HG03159 (cell line): Measurements from ENCODE around the gene ATG13.
"Not testable (repeated sequence)": the region's sequence is repeated elsewhere in the genome, so short reads cannot be mapped to it uniquely, and the experiment has no call there.

Experiments used
- ATAC-seq: cut with Tn5 transposase; IDR thresholded peaks from one replicate; pipeline ENCODE4 v1.9.1; 2021; ENCODE audit warnings: mild to moderate bottlenecking, moderate library complexity; ENCODE audit not compliant: unreplicated experiment

ATG13 gene

DNA sequence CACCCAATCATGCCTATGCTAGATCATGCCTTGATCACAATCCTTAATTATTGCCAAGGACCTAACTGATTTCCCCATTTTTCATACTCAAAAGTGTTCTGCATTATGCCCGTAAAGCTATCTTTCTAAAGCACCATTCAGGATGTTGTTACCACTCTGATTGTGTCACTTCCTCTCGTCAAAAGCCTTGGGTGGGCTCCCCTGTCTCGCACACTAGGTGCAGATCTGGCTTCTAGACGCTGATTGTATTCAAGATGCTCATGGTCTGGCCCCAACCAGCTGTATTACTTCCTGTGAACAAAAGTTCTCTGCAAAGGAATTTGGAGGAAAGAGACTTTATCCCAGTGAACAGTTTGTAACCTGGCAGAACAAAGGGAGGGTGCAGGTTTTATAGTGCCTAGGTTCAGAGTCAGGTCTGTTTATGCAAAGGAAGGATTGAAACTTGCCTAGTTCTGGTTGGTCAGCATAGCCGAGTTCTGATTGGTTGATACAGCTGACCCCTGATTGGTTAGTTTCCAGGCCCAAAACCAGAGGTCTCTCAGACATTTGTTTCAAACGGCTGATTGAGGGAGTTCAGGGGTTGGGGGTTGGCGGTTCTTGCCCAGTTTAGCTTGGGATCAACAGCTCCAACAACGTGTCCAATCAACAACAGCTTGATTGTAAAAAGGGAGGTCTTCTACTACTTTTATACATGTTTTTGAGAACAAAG is 25.4 kb downstream of the ATG13 start:
- ATAC-seq: no peak

DNA sequence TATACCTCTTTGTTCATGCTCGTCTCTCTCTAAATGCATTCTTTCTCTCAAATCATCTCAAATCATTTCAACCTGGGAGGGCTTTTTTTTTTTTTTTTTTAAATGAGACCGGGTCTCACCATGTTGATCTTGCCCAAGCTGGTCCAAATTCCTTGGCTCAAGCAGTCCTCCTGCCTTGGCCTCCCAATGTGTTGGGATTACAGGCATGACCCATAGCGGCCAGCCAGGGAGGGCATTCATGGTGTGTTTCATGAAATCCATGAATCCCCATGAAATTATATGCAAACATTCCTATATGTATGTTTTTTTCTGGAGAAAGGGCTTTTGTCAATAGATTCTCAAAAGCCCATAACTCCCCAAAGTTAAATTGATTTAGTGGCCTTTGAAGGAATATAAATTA is 26.2 kb downstream of the ATG13 start:
- ATAC-seq: no peak

DNA sequence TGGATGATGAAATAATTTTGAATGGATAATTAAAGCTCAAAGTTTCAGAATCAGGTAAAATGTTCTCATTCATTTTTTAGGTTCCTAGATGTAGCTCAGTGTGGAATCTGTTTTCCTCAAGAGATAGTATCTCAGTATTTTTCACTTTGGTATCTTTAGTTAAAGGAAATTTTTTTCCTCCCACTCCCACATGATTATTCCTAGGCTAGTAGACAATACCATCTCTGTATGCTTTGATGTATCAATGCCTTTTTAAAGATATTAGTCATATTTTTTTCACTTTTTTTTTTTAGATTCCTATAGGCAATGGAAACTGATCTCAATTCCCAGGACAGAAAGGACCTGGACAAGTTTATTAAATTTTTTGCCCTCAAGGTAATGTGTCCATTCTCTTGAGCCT is 26.6 kb downstream of the ATG13 start:
- ATAC-seq: no peak

DNA sequence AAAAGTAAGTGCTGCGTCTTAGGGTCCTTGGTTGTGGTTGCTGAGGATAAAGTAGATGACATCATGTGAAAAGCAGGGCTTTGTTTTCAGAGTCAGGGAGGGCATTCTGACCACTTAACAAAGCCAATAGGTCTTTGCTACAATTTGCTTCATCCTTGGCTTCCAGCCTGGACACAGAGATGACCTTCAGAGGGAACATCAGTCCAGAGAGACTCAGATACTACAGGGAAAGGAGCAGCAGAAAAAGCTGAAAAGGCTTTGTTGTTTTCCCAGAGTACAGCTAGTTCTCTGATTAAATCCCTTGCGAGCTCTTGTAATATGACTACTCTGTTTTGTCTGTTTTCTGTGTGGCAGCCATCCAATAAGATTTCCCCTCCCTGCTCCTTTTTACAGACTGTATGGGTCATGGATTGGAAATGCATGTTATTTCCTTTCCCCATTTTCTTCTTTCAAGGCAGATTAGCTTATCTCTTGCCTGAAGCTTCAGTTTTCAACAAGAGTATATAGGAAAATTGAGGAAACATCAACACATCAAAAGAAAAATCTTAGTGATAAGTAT is 31.9 kb downstream of the ATG13 start:
- ATAC-seq: no peak

DNA sequence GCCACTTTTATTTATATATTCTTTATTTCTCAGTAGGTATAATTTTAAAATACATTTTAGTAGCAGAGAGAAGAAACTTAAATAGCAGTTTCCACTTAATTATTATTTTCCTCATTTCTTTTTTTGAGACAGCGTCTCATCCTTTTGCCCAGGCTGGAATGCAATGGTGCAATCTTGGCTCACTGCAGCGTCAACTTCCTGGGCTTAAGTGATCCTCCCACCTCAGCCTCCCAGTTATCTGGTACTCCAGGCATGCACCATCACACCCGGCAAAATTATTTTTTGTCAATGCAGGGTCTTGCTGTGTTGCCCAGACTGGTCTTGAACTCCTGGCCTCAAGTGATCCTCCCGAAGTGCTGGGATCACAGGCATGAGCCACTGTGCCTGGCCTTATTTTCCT is 38.3 kb downstream of the ATG13 start:
- ATAC-seq: no peak

DNA sequence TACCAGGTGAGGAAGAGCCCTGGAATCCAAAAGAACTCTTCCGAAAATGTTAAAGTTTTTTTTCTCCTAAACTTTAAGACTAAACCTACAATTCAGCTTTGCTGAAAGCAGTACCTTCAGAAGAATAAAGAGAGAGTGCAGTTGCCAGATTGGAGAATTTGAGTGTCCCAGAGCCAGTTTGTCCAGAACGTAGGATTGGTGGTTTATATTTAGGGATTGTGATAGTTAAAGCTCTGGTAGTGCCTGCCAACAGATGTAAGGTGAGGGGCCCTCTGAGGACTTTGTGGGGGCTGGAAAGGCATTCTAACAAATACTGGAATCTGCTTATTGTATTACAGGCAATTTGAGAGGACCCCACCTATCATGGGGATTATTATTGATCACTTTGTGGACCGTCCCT is 39.8 kb downstream of the ATG13 start:
- no peak for ATAC-seq

DNA sequence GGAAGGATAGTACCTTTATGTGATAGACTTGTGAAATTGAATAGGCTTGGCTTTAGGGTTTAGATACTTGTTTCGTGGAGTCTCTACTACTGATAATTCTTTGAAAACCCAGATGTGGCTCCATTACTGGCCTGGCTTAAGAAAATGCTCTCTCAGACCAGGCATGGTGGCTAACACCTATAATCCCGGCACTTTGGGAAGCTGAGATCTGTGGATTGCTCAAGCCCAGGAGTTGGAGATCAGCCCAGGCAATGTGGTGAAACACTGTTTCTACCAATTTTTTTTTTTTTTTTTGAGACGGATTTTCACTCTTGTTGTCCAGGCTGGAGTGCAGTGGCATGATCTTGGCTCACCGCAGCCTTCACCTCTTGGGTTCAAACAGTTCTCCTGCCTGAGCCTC is 40.9 kb downstream of the ATG13 start:
- no peak for ATAC-seq

DNA sequence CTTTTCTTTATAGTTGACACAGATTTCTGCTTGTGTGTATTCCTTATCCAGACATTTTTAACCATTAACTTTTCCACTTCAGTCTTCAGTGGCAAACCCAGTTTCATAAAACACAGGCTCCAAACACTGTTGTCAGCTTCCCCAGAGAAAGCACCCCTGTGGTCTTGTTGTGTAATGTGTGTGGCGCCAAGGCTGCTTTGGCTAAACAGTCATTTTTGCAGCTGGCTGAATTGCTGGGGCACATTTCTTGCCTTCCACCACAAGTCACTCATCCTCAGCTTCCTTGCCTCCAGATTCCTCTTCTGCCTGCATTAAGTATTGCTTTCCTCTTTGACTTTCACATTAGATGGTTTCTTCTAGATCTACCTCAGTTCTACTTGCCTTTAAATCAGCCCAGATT is 42.6 kb downstream of the ATG13 start:
- ATAC-seq: no peak

DNA sequence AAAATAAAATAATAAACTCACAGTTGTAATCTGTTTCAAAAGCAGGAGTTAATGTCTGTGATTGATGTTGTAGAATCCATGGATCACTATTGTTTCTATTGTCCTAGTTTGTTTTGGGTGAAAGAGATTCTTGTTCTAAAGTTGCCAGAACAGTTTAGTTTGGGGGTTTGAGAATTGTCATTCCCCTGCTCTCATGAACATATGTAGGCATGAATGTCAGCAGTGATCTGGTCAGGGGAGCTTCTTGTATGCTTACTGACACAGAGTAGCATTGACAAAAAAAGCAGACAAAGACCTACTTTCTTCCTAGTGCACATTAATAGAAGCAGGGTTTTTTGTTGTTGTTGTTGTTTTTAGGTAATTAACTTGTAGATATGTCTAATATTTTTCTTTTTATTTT is 44.5 kb downstream of the ATG13 start:
- ATAC-seq: no peak

DNA sequence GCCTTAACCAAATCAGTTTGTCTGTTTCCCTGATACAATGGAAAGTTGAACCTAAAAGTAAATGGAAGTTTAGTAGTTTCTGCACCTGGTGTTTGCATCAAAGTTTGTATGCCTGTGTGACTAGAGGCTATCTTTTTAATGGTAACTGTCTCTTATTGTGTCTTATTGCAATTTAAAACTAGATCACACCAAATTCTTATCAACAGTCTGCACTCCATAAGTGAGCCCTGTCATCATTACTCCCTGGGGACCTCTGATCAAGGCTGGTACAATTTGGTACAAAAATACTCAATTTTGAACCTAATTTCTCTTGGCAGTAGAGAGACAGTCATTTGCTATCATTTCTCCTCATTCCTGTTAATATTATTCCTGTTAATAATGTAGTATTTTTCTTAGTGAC is 45.0 kb downstream of the ATG13 start:
- no peak for ATAC-seq

DNA sequence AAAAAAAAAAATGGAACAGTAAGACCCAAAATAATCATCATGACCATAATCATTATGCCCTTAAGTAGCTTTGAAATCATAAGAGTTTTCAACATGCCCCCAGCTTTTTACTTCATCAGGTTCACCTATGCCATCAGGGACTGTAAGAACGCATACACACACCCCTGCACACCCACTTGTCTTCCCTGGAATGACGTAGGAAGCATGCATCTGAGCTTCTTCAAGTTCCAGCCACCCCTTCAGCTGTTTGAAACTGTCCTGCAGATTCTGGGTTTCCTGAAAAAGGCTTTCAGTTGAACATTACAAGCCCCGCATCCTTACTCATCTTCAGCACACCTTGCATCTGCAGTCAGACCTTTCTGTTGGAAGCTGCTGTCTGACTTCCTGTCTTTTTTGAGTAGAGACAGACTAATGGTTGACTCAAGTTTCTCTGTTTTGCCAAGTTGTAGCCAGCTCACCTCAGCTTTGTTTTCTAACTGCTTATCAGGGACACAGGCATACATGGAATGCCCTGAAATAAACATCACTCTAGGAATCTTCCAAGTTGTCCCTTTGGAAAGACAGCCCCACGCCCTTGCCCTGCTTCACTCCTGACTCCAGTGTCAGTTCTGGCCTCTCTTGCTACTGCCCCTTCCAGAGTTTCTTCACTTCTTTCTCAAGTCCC is 46.1 kb downstream of the ATG13 start:
- no peak for ATAC-seq

DNA sequence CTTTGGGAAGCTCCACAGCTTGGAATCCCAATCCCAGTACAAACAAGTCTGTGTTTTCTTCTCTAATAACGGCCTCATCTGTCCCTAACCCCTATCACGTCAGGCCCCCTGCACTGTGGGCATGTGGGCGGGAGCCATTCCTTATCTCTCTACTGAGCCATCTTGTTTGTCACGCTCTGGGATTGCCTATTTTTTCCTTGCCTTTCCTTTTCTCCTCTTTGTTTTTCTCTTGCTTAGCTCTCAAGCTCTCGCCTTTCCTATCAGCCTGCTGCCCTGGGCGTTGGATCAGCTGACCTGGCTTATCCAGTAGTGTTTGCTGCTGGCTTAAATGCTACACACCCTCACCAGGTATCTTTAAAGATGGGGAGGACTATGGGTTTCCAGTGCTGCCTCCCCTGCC is 47.3 kb downstream of the ATG13 start:
- no peak for ATAC-seq

DNA sequence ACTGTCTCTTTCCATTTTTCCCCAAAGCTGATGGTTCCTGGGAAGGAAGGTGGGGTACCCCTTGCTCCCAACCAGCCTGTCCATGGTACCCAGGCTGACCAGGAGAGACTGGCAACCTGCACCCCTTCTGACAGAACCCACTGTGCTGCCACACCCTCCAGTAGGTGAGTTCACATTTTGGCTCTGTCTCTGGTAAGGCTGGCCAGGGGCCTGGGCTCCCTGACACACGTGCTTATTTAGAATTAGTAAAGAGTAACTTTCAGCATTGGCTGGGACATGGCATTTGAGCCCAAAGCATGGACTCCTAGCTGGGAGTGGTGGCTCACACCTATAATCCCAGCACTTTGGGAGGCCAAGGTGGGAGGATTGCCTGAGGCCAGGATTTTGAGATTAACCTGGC is 48.0 kb downstream of the ATG13 start:
- no peak for ATAC-seq

DNA sequence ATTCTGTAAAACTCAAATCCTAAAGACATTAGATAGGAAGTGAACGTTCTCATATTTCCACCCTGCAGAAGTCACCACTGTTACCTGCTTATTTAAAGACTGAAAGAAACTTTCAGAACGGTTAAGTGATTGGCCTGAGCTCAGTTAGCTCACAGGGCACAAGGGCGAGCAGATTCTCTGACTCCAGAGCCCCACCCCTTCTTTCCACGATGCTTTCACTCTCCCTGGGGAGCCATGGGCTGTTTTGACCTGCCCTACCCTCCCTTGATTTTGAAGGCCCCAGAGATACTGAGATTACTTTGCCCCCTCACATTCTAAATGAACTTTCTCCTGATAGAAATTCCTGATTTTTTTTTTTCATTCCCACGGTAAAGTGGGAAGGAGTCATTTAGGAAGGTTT is 49.2 kb downstream of the ATG13 start:
- ATAC-seq: no peak

DNA sequence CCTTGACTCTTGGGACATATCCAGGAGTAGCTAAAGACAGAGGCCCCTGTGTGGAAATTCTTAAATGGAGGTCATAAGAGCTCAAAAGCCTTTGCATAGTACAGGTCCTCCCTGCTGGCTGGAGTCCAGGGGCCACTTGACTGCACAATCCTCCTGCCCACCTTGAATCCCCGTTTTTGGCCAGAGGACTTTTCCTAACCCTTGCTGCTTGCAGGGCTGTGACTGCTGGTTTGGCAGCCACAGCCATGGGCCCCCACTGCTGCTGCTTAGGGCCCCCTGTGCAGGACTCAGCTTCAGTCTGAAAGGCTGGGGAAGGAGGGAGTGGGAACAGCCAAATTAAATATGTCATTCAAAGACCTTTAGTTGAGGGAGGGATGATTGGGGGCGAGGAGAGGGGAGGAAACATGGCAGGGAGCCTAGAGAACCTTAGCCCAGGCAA is 49.7 kb downstream of the ATG13 start:
- no peak for ATAC-seq

DNA sequence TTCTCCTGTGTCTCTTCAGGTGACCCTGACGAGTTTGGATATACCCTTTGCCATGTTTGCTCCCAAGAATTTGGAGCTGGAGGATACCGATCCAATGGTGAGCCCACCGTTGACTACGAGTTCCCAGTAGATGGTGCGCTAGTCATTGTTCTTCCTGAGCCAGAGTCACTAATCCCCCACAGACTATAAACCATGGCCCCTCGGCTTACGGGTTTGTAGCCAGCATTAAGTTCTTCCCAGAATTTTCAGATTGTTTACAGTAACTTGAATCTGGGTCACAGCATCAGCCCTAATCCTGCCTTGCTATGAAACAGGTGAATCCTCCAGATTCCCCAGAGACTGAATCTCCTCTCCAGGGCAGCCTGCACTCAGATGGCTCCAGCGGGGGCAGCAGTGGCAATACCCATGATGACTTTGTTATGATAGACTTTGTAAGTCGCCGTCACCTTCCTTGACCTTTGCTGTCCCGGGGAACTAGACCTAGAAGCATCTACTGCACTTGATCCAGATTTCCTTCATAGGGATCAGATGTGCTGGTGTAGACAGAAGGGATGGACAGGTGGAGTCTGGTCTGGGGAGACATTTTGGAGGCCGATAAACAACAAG is 51.2 kb downstream of the ATG13 start:
- no peak for ATAC-seq

DNA sequence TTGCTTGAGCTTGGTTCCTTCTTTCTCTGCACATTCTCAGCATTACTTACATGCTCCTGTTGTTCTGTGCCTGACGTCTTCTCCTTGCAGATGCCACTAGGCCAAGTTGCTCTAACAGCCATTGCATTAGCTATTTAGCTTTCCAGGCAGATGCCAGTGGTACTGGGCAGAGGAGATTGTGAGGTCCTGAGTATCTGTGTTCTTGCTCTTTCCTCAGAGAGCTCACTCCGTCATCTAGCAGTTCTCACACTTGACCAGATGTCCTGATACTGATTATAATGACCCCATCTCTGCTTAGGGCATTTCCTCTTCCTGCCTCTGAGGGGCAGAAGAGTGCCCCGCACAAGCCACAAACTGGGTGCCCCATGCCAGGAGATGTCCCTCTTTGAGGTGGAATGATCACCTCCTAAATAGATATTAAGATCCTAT is 52.4 kb downstream of the ATG13 start:
- ATAC-seq: no peak

DNA sequence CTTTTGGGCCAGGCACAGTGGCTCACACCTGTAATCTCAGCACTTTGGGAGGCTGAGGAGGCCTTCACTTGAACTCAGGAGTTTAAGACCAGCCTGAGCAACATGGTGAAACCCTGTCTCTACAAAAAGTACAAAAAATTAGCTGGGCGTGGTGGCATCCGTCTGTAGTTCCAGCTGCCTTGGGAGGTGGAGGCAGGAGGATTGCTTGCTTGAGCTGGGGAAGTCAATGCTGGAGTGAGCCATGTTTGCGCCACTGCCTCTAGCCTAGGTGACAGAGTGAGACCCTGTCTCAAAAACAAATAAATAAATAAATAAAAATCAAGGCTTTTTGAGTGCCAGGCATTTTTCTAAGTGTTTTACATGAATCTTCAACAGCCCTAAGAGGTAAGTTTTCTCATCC is 53.2 kb downstream of the ATG13 start:
- ATAC-seq: not testable (repeated sequence)

DNA sequence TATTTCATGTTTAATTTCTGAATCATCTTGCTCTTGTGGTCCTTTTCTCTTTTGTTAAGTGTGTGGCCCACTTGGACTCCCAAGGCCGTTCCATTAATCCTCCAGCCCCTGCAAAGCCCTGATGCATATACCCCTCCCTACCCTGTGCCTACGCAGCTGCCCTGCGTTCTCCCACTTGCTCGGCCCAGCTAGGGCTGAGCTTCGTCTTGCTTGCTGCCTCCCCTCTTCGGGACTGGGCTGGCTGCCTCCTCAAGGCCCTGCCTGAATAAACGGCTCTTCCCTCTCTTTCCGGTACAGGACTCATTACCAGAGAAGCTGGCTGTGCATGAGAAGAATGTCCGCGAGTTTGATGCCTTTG is 54.6 kb downstream of the ATG13 start:
- ATAC-seq: no peak

DNA sequence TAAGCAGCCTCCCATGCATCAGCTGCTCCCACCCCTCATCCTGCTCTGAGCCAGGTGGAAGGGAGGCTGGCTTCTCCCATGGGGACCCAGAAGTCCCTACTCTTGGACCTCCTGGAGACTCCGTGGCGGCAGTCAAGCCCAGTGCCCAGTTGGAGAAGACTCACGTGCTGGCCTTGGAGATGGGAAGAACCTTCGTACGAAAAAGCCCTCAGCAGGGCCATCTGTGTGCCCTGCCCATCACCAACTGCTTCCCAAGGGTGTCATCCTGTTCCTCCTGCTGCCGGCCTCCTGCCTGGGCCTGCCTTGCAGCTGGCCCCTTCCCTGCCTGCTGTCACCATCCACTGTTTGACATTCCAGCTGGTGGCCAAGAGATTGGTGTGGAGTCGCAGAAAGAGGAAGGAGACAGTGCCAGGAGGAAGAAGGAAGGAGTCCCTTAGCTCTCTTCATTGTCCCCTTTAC is 55.1 kb downstream of the ATG13 start:
- ATAC-seq: no peak

DNA sequence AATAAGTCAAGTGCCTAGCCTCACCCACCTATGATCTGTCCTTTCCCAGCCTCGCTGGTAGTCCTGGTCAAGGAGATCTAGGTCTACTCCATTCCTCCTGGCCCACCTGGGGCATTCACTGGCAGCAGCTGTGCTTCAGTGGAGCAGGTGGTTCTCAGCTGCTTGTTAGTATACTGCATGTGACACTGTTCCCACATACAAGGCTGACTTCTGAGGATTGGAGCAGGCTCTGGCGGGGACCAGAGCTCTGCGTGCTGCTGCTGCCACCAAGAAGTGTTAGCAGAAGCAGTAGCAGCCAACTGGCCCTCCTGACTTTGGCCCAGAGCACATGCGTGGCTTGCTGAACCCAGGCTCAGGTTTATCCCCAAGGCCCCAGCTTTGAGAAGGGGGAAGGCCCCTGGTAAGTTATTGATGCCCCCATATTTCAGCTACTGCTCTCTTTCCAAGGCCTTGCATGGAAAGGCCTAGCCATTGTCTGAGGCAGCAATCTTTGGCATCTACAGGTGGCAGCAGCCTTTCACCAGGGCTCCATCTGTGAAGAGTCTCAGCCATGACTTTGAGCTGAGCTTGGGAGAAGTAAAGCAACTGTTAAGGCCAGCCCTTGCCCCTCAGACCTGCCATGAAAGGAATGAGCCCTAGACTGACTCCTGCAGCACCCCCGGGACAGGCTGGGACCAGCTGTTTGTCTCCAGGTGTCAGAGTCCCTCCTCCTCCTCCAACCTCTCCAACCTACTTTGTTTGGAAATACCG is 56.5 kb downstream of the ATG13 start:
- no peak for ATAC-seq
